Measurements from ENCODE around the gene PDZD2. TPM values are rescaled to one million over a fixed set of nuclear protein-coding genes. Genes with fewer than 3 reads are reported as not detected.

PDZD2 gene
- total RNA-seq, 3 donors from 2014 or later (not counting 1 experiment from before 2014, with no cell fraction given) = 0.50 to 1.3 (median 0.66) TPM

GRCh38 chr5:32089146-32090000 lies 450.4 kb downstream of the PDZD2 start:
- Mint-ChIP-seq H3K9me3 (no peaks in the 10 kb centered on the region), H3K36me3 (no peaks in the 10 kb centered on the region), H3K4me1 (peaks cover 5 to 6% of the 10 kb centered on the region in 2 donors), H3K27ac (no peak overlapping the region), H3K27me3 (ENCODE audit: low read depth in 2 of 2) (no peaks in the 10 kb centered on the region), H3K4me3 (no peak overlapping the region)
- H3K27ac ChIP-seq (ENCODE audit: low read length) = no peak overlapping the region
- H3K36me3 ChIP-seq (ENCODE audit: control insufficient read depth, insufficient read depth, low read length) = no peaks in the 10 kb centered on the region
- H3K27me3 ChIP-seq (ENCODE audit: control insufficient read depth, insufficient read depth, low read length) = no peaks in the 10 kb centered on the region
- 80% methylated on average over 30 of the region's 30 CpGs for WGBS (ENCODE audit: insufficient coverage)
- no peaks in the 10 kb centered on the region for H3K9me3 ChIP-seq (ENCODE audit: control insufficient read depth, insufficient read depth, low read length)
- DNase-seq (no peak), ATAC-seq (no peak)
- intact Hi-C loops (cut with micrococcal nuclease) = no loop called here
- no peak overlapping the region for H3K4me3 ChIP-seq (ENCODE audit: low read length)
- H3K4me1 ChIP-seq (ENCODE audit: control insufficient read depth, insufficient read depth, low read length) = no peaks in the 10 kb centered on the region
- no peak for TF ChIP-seq CTCF (IDR thresholded peaks at IDR 0.05)

GRCh38 chr5:32090026-32090754 lies 451.3 kb downstream of the PDZD2 start:
- Histone ChIP-seq H3K4me1 (ENCODE audit: control insufficient read depth, insufficient read depth, low read length) (no peaks in the 10 kb centered on the region), H3K4me3 (ENCODE audit: low read length) (no peak overlapping the region), H3K9me3 (ENCODE audit: control insufficient read depth, insufficient read depth, low read length) (no peaks in the 10 kb centered on the region), H3K27ac (ENCODE audit: low read length) (no peak overlapping the region), H3K27me3 (ENCODE audit: control insufficient read depth, insufficient read depth, low read length) (no peaks in the 10 kb centered on the region), H3K36me3 (ENCODE audit: control insufficient read depth, insufficient read depth, low read length) (no peaks in the 10 kb centered on the region)
- Mint-ChIP-seq H3K36me3 (no peaks in the 10 kb centered on the region), H3K9me3 (no peaks in the 10 kb centered on the region), H3K4me1 (peaks cover 5 to 6% of the 10 kb centered on the region in 2 donors), H3K27me3 (ENCODE audit: low read depth in 2 of 2) (no peaks in the 10 kb centered on the region), H3K4me3 (no peak overlapping the region), H3K27ac (no peak overlapping the region)
- 92% methylated on average over 24 of the region's 24 CpGs for WGBS (ENCODE audit: insufficient coverage)
- DNase-seq = no peak
- intact Hi-C loops (cut with micrococcal nuclease) = loop anchor here (5.0 kb wide), 1 partner anchor 558 kb away; the partner anchor contains the start of genes C5orf22 and DROSHA
- no peak for ATAC-seq
- TF ChIP-seq CTCF (IDR thresholded peaks at IDR 0.05) = no peak

- H3K27me3 Mint-ChIP-seq (ENCODE audit: low read depth in 2 of 2) = no peaks in the 10 kb centered on the region
- H3K36me3 ChIP-seq (ENCODE audit: control insufficient read depth, insufficient read depth, low read length) = no peaks in the 10 kb centered on the region
- H3K27me3 ChIP-seq (ENCODE audit: control insufficient read depth, insufficient read depth, low read length) = no peaks in the 10 kb centered on the region
- no peaks in the 10 kb centered on the region for H3K4me1 ChIP-seq (ENCODE audit: control insufficient read depth, insufficient read depth, low read length)
- no peak overlapping the region for H3K27ac Mint-ChIP-seq
- H3K36me3 Mint-ChIP-seq = no peaks in the 10 kb centered on the region
- DNase-seq (no peak), ATAC-seq (no peak)
- no peak overlapping the region for H3K27ac ChIP-seq (ENCODE audit: low read length)
- no peak overlapping the region for H3K4me3 Mint-ChIP-seq
- H3K9me3 ChIP-seq (ENCODE audit: control insufficient read depth, insufficient read depth, low read length) = no peaks in the 10 kb centered on the region
- 93% methylated on average over 17 of the region's 17 CpGs for WGBS (ENCODE audit: insufficient coverage)
- TF ChIP-seq CTCF (IDR thresholded peaks at IDR 0.05) = no peak
- H3K4me1 Mint-ChIP-seq = peaks cover 5 to 6% of the 10 kb centered on the region in 2 donors
- no peak overlapping the region for H3K4me3 ChIP-seq (ENCODE audit: low read length)
- no peaks in the 10 kb centered on the region for H3K9me3 Mint-ChIP-seq
- intact Hi-C loops (cut with micrococcal nuclease) = loop anchor here (5.0 kb wide), 1 partner anchor 558 kb away; the partner anchor contains the start of genes C5orf22 and DROSHA
Observed at GRCh38 chr5:32090755-32091128, 451.8 kb downstream of the PDZD2 start.

All from natural killer cell (primary cell).